ENCODE data around the gene IL15RA. TPM values are rescaled to one million over a fixed set of nuclear protein-coding genes. Genes with fewer than 3 reads are reported as not detected.

Gene IL15RA
- total and polyA plus RNA-seq, 2 of the 8 experiments (the other 6 are each of a cell fraction or from before 2014, with no cell fraction given) = 1.3 to 1.4 TPM

- TF ChIP-seq, protein P1, sequence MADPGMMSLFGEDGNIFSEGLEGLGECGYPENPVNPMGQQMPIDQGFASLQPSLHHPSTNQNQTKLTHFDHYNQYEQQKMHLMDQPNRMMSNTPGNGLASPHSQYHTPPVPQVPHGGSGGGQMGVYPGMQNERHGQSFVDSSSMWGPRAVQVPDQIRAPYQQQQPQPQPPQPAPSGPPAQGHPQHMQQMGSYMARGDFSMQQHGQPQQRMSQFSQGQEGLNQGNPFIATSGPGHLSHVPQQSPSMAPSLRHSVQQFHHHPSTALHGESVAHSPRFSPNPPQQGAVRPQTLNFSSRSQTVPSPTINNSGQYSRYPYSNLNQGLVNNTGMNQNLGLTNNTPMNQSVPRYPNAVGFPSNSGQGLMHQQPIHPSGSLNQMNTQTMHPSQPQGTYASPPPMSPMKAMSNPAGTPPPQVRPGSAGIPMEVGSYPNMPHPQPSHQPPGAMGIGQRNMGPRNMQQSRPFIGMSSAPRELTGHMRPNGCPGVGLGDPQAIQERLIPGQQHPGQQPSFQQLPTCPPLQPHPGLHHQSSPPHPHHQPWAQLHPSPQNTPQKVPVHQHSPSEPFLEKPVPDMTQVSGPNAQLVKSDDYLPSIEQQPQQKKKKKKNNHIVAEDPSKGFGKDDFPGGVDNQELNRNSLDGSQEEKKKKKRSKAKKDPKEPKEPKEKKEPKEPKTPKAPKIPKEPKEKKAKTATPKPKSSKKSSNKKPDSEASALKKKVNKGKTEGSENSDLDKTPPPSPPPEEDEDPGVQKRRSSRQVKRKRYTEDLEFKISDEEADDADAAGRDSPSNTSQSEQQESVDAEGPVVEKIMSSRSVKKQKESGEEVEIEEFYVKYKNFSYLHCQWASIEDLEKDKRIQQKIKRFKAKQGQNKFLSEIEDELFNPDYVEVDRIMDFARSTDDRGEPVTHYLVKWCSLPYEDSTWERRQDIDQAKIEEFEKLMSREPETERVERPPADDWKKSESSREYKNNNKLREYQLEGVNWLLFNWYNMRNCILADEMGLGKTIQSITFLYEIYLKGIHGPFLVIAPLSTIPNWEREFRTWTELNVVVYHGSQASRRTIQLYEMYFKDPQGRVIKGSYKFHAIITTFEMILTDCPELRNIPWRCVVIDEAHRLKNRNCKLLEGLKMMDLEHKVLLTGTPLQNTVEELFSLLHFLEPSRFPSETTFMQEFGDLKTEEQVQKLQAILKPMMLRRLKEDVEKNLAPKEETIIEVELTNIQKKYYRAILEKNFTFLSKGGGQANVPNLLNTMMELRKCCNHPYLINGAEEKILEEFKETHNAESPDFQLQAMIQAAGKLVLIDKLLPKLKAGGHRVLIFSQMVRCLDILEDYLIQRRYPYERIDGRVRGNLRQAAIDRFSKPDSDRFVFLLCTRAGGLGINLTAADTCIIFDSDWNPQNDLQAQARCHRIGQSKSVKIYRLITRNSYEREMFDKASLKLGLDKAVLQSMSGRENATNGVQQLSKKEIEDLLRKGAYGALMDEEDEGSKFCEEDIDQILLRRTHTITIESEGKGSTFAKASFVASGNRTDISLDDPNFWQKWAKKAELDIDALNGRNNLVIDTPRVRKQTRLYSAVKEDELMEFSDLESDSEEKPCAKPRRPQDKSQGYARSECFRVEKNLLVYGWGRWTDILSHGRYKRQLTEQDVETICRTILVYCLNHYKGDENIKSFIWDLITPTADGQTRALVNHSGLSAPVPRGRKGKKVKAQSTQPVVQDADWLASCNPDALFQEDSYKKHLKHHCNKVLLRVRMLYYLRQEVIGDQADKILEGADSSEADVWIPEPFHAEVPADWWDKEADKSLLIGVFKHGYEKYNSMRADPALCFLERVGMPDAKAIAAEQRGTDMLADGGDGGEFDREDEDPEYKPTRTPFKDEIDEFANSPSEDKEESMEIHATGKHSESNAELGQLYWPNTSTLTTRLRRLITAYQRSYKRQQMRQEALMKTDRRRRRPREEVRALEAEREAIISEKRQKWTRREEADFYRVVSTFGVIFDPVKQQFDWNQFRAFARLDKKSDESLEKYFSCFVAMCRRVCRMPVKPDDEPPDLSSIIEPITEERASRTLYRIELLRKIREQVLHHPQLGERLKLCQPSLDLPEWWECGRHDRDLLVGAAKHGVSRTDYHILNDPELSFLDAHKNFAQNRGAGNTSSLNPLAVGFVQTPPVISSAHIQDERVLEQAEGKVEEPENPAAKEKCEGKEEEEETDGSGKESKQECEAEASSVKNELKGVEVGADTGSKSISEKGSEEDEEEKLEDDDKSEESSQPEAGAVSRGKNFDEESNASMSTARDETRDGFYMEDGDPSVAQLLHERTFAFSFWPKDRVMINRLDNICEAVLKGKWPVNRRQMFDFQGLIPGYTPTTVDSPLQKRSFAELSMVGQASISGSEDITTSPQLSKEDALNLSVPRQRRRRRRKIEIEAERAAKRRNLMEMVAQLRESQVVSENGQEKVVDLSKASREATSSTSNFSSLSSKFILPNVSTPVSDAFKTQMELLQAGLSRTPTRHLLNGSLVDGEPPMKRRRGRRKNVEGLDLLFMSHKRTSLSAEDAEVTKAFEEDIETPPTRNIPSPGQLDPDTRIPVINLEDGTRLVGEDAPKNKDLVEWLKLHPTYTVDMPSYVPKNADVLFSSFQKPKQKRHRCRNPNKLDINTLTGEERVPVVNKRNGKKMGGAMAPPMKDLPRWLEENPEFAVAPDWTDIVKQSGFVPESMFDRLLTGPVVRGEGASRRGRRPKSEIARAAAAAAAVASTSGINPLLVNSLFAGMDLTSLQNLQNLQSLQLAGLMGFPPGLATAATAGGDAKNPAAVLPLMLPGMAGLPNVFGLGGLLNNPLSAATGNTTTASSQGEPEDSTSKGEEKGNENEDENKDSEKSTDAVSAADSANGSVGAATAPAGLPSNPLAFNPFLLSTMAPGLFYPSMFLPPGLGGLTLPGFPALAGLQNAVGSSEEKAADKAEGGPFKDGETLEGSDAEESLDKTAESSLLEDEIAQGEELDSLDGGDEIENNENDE (IDR thresholded peaks at IDR 0.05; ENCODE audit: insufficient replicate concordance, low read length) = no peak
- TF ChIP-seq TEAD4 (IDR thresholded peaks at IDR 0.05; ENCODE audit: low read depth, low read length) (peak; percentile 68), TAF1 (IDR thresholded peaks at IDR 0.05; ENCODE audit: low read depth, low read length) (no peak), POLR2AphosphoS5 (IDR thresholded peaks at IDR 0.05; ENCODE audit: low read depth, low read length) (no peak), GTF2F1 (IDR thresholded peaks at IDR 0.05; ENCODE audit: borderline replicate concordance, low read depth, low read length) (no peak), SIRT6 (IDR thresholded peaks at IDR 0.05; ENCODE audit: low read length) (no peak), RAD21 (IDR thresholded peaks at IDR 0.05 in 1 of 2, conservative IDR thresholded peaks at IDR 0.05 in 1 of 2; ENCODE audit: low read depth in 2 of 2, low read length in 2 of 2) (peak; percentile 95 to 97), SAP30 (IDR thresholded peaks at IDR 0.05; ENCODE audit: insufficient read depth, insufficient replicate concordance, low read length) (no peak), SIX5 (IDR thresholded peaks at IDR 0.05; ENCODE audit: low read depth, low read length) (no peak), TBP (IDR thresholded peaks at IDR 0.05; ENCODE audit: low read depth, low read length) (no peak), KDM5A (IDR thresholded peaks at IDR 0.05; ENCODE audit: low read length) (no peak)
Measured at GRCh38 chr10:5949009-5949759, 28.2 kb downstream of the IL15RA start (continued).
